ENCODE data around the gene BICD1. TPM values are rescaled to one million over a fixed set of nuclear protein-coding genes. Genes with fewer than 3 reads are reported as not detected.

Gene BICD1
- polyA plus RNA-seq, 1 of the 3 experiments (the other 2 are of a cell fraction), result 12.1 TPM

DNA sequence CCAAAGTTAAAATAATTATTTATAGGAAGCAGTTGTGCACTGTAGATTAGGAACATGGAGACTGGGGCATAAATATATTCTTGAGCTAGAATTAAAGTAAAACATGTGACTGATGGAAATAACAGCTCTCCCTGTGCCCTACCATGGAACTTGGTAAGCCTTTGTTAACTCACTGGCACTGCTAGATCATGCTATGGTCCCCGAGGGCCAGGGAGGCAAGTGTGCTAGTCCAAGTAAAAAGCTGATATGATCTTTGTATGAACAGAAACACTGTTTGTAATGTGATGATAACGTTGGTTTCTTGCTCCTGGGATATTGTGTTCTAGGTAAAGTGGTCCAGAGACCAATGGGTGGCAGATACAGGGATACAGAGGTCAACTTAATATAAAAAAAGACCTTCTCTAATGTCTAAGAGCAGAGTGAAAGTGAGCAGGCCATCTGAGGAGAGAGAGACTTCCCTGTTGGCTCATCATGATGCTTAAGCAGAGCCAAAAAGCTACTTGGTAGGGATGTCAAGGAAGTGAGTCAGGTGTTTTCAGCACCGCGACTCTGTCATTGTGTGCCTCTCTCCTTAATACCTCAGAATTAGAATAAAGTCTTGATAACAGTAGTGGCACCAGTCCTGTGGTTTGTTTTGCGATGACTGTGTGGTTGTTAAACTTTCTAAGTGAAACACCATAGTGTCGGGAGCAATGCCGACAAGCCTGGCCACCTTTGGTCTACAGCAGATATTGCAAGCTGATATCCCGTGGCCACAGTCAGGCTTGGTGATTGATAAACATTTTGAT, 27.6 kb downstream of the BICD1 start (continued):
- no peak for TF ChIP-seq CHD2 (IDR thresholded peaks at IDR 0.05; ENCODE audit: low read length, partially characterized antibody)
- no peak for TF ChIP-seq RFX5 (IDR thresholded peaks at IDR 0.05; ENCODE audit: low read length)
- 0 out of 2 replicates have a peak, but pooled peaks have one; percentile 33 for TF ChIP-seq FOXJ3 (CRISPR knock-in tag; IDR thresholded peaks at IDR 0.05)
- TF ChIP-seq, protein P1, sequence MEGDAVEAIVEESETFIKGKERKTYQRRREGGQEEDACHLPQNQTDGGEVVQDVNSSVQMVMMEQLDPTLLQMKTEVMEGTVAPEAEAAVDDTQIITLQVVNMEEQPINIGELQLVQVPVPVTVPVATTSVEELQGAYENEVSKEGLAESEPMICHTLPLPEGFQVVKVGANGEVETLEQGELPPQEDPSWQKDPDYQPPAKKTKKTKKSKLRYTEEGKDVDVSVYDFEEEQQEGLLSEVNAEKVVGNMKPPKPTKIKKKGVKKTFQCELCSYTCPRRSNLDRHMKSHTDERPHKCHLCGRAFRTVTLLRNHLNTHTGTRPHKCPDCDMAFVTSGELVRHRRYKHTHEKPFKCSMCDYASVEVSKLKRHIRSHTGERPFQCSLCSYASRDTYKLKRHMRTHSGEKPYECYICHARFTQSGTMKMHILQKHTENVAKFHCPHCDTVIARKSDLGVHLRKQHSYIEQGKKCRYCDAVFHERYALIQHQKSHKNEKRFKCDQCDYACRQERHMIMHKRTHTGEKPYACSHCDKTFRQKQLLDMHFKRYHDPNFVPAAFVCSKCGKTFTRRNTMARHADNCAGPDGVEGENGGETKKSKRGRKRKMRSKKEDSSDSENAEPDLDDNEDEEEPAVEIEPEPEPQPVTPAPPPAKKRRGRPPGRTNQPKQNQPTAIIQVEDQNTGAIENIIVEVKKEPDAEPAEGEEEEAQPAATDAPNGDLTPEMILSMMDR (IDR thresholded peaks at IDR 0.05), result no peak
- peak; percentile 60 for TF ChIP-seq TCF12 (IDR thresholded peaks at IDR 0.05)
- peak; percentile 69 for TF ChIP-seq NFIC (IDR thresholded peaks at IDR 0.05; ENCODE audit: borderline replicate concordance)
- peak in 1 of 2 experiments; percentile 40; a peak in 1 of 4 replicates for TF ChIP-seq EP300 (IDR thresholded peaks at IDR 0.05; ENCODE audit: borderline replicate concordance in 1 of 2, low read depth in 1 of 2, low read length in 1 of 2)
- no peak for TF ChIP-seq TAF1 (IDR thresholded peaks at IDR 0.05; ENCODE audit: borderline replicate concordance, low read depth, low read length)
- peak; percentile 57; the same call in 1 of the 2 replicates for TF ChIP-seq FOSL2 (IDR thresholded peaks at IDR 0.05; ENCODE audit: borderline replicate concordance, low read depth)
- no peak for TF ChIP-seq JUND (IDR thresholded peaks at IDR 0.05)

DNA sequence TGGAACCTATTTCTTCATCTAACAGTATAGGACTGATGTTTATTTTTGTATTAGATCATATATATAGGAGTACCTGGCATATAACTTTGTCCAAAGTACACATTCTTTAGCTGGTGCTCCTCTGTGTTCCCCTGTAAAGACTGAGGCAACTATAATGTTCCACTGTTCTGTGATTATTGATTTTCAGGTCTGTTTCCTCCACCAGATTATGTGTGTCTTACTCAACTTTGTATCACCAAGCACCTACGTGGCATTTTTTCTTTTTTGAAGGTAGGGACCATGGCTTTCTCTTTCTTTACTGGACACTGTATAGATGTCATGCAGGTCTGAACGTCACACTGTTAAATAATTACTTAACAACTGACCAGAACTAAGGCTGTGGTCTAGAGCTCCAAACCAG, 29.3 kb downstream of the BICD1 start:
- H3K9me2 ChIP-seq, result no peaks in the 10 kb centered on the region
- POLR2A ChIA-PET, result no interaction called here
- DNase-seq, result no peak

More for the DNA sequence above, 29.3 kb downstream of the BICD1 start:
- Histone ChIP-seq H3K4me2 (no peak overlapping the region), H3K9ac (no peak overlapping the region), H3K79me2 (ENCODE audit: insufficient read depth) (peaks cover 71% of the 10 kb centered on the region), H3K27ac (ENCODE audit: low read depth in 2 of 2, low read length in 1 of 2) (peak overlapping the region in 1 of 2 experiments; percentile 17; a peak in 1 of 4 replicates), H3K27me3 (ENCODE audit: insufficient read depth) (no peaks in the 10 kb centered on the region), H3K4me3 (ENCODE audit: low read depth in 2 of 2, low read length in 1 of 2) (no peak overlapping the region), H3F3A (replicated peaks; ENCODE audit: insufficient read depth) (peaks cover 15% of the 10 kb centered on the region), H2AFZ (ENCODE audit: low read depth) (no peak overlapping the region), H3K9me3 (no peaks in the 10 kb centered on the region), H3K36me3 (replicated peaks in 1 of 2; ENCODE audit: control insufficient read depth in 1 of 2, insufficient read depth in 2 of 2, low read length in 1 of 2) (peaks cover 0 to under 1% of the 10 kb centered on the region in 2 experiments), H4K20me1 (ENCODE audit: insufficient read depth) (no peaks in the 10 kb centered on the region; the same call in 1 of the 2 replicates), H3K4me1 (ENCODE audit: control insufficient read depth in 1 of 2, insufficient read depth in 2 of 2, low read depth in 1 of 2, low read length in 1 of 2) (peaks cover 12 to 18% of the 10 kb centered on the region in 2 experiments; a peak in 2 of 4 replicates)
- WGBS (ENCODE audit: low lambda C conversion rate), result 90% methylated on average over 2 of the region's 2 CpGs
- TF ChIP-seq, protein P2, sequence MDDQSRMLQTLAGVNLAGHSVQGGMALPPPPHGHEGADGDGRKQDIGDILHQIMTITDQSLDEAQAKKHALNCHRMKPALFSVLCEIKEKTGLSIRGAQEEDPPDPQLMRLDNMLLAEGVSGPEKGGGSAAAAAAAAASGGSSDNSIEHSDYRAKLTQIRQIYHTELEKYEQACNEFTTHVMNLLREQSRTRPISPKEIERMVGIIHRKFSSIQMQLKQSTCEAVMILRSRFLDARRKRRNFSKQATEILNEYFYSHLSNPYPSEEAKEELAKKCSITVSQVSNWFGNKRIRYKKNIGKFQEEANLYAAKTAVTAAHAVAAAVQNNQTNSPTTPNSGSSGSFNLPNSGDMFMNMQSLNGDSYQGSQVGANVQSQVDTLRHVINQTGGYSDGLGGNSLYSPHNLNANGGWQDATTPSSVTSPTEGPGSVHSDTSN (IDR thresholded peaks at IDR 0.05), result no peak
- CTCF ChIA-PET, result interaction anchor here (0.6 to 0.9 kb wide), 2 partner anchors 59 to 72 kb away, joined by 3 read pairs; no protein-coding TSS in a partner anchor
